ENCODE measurements around the gene SRPK2.
"Not testable (repeated sequence)": the region's sequence is repeated elsewhere in the genome, so short reads cannot be mapped to it uniquely, and the experiment has no call there.

The SRPK2 gene

GRCh38 chr7:105268056-105268455, 120.7 kb downstream of the SRPK2 start:
- H3K4me3 ChIP-seq (ENCODE audit: low read length), result no peak overlapping the region; the same call in 1 of the 2 replicates
- TF ChIP-seq, protein P1, sequence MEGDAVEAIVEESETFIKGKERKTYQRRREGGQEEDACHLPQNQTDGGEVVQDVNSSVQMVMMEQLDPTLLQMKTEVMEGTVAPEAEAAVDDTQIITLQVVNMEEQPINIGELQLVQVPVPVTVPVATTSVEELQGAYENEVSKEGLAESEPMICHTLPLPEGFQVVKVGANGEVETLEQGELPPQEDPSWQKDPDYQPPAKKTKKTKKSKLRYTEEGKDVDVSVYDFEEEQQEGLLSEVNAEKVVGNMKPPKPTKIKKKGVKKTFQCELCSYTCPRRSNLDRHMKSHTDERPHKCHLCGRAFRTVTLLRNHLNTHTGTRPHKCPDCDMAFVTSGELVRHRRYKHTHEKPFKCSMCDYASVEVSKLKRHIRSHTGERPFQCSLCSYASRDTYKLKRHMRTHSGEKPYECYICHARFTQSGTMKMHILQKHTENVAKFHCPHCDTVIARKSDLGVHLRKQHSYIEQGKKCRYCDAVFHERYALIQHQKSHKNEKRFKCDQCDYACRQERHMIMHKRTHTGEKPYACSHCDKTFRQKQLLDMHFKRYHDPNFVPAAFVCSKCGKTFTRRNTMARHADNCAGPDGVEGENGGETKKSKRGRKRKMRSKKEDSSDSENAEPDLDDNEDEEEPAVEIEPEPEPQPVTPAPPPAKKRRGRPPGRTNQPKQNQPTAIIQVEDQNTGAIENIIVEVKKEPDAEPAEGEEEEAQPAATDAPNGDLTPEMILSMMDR (conservative IDR thresholded peaks at IDR 0.05; ENCODE audit: low read length), result no peak
- DNase-seq (ENCODE audit: low read depth), result peak; percentile 68

DNA sequence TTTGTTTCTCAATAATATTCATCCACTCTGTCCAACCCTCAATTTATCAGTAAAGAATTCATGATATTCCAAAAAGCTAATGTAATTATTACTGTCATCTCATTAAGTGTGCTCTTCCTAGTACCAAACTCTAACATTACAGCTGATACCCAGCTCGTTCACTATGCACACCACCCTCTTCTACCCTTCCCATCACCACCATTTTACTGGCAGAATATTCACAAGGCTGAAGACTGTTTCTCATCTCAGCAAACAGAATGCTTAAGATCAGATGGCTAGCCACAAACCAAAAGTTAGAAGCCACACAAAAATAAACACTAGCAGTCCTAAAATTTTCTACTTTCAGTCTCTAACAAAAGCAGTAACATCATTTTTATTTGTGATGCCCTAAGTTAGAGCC, 121.5 kb downstream of the SRPK2 start:
- H3K4me3 ChIP-seq (ENCODE audit: low read length), result no peak overlapping the region

DNA sequence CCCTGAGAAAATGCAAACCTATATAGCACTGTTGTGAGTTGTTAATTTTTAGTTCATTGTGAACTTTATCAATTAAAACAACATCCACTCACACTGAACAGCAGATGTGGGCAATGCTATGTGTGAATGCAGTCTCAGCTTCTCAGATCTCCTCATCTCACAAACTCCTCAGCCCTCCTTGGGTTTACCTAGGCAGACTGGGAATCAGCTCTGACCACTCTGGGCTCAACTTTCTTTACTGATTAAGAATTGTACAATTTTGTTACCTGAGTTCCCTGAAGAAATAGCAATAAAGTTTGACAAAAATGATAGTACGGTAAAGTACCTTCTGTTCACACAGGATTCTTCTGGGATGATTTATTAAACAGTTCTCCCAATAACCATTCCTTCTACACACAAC, 124.0 kb downstream of the SRPK2 start:
- no peak for DNase-seq (ENCODE audit: low read depth)
- TF ChIP-seq, protein P1 (conservative IDR thresholded peaks at IDR 0.05; ENCODE audit: low read length), result no peak
- H3K4me3 ChIP-seq (ENCODE audit: low read length), result no peak overlapping the region

More for the DNA sequence above, 121.5 kb downstream of the SRPK2 start:
- DNase-seq (ENCODE audit: low read depth), result no peak
- TF ChIP-seq, protein P1 (conservative IDR thresholded peaks at IDR 0.05; ENCODE audit: low read length), result no peak

- no peak overlapping the region for H3K4me3 ChIP-seq (ENCODE audit: low read length)
- DNase-seq (ENCODE audit: low read depth), result no peak
- TF ChIP-seq, protein P1 (conservative IDR thresholded peaks at IDR 0.05; ENCODE audit: low read length), result no peak
These were observed 127.0 kb downstream of the SRPK2 start for GRCh38 chr7:105261689-105262088.

GRCh38 chr7:105260201-105260871, 128.4 kb downstream of the SRPK2 start:
- not testable (repeated sequence) for H3K4me3 ChIP-seq (ENCODE audit: low read length); DNase-seq (ENCODE audit: low read depth)

DNA sequence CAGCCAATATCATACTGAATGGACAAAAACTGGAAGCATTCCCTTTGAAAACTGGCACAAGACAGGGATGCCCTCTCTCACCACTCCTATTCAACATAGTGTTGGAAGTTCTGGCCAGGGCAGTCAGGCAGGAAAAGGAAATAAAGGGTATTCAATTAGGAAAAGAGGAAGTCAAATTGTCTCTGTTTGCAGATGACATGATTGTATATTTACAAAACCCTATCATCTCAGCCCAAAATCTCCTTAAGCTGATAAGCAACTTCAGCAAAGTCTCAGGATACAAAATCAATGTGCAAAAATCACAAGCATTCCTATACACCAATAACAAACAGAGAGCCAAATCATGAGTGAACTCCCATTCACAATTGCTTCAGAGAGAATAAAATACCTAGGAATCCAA, 129.8 kb downstream of the SRPK2 start:
- H3K4me3 ChIP-seq (ENCODE audit: low read length); DNase-seq (ENCODE audit: low read depth): not testable (repeated sequence)

GRCh38 chr7:105257338-105257737, 131.4 kb downstream of the SRPK2 start:
- TF ChIP-seq, protein P1 (conservative IDR thresholded peaks at IDR 0.05; ENCODE audit: low read length), result no peak
- no peak overlapping the region for H3K4me3 ChIP-seq (ENCODE audit: low read length)
- no peak for DNase-seq (ENCODE audit: low read depth)

- peak; percentile 58 for DNase-seq (ENCODE audit: low read depth)
- H3K4me3 ChIP-seq (ENCODE audit: low read length), result no peak overlapping the region
- TF ChIP-seq, protein P1 (conservative IDR thresholded peaks at IDR 0.05; ENCODE audit: low read length), result no peak
These were observed 131.9 kb downstream of the SRPK2 start for GRCh38 chr7:105256761-105257231.
